SU-DHL-6 (cell line): Measurements from ENCODE around the gene SMLR1.

Experiments used
- EZH2phosphoT487 ChIP-seq: fragments of 200-600 bp; sonication (generic), shearing (Covaris generic); conservative IDR thresholded peaks from 2 replicates; pipeline ENCODE4 v1.6.1; 2018; ENCODE audit warnings: mild to moderate bottlenecking, antibody characterized with exemption, low read length, moderate library complexity, mixed read lengths
- TF ChIP-seq, protein P1 (sequence below): fragments of 200-600 bp; sonication (generic); IDR thresholded peaks from one replicate; pipeline ENCODE4 v1.5.1; 2017; ENCODE audit warnings: antibody characterized with exemption, mild to moderate bottlenecking, low read length, moderate library complexity; ENCODE audit not compliant: insufficient read depth, poor library complexity, severe bottlenecking

DNA sequence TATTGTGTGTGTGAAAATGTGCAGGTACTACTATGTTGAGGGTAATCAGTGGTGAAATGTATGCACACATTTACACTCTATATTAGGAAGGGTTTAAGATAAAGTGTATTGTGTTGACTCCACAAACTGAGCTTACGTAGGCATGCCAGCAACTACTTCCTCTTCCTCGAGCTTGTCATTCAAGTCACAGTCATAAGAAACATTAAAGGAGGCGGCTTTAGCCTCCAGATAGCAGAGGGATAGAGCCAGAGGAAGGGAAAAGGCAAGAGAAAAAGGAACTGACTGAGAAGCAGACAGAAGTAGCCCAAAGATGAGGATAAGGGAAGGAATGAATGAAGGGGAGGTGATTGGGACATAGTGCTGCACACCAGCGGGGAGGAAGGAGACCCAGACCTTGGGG is 55.2 kb downstream of the SMLR1 start:
- TF ChIP-seq, protein P1, sequence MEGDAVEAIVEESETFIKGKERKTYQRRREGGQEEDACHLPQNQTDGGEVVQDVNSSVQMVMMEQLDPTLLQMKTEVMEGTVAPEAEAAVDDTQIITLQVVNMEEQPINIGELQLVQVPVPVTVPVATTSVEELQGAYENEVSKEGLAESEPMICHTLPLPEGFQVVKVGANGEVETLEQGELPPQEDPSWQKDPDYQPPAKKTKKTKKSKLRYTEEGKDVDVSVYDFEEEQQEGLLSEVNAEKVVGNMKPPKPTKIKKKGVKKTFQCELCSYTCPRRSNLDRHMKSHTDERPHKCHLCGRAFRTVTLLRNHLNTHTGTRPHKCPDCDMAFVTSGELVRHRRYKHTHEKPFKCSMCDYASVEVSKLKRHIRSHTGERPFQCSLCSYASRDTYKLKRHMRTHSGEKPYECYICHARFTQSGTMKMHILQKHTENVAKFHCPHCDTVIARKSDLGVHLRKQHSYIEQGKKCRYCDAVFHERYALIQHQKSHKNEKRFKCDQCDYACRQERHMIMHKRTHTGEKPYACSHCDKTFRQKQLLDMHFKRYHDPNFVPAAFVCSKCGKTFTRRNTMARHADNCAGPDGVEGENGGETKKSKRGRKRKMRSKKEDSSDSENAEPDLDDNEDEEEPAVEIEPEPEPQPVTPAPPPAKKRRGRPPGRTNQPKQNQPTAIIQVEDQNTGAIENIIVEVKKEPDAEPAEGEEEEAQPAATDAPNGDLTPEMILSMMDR = no peak
- no peak for TF ChIP-seq EZH2phosphoT487
